Ramos (cell line): ENCODE results near the gene MRPL12.

Source experiments
- in situ Hi-C: fragments of 300-500 bp; cut with MboI; formaldehyde crosslinking; loops from one replicate; pipeline ENCODE4 v1.14.3; 2022; ENCODE audit warnings: low sequenced_read_pairs; ENCODE audit not compliant: unreplicated experiment

Gene MRPL12

DNA sequence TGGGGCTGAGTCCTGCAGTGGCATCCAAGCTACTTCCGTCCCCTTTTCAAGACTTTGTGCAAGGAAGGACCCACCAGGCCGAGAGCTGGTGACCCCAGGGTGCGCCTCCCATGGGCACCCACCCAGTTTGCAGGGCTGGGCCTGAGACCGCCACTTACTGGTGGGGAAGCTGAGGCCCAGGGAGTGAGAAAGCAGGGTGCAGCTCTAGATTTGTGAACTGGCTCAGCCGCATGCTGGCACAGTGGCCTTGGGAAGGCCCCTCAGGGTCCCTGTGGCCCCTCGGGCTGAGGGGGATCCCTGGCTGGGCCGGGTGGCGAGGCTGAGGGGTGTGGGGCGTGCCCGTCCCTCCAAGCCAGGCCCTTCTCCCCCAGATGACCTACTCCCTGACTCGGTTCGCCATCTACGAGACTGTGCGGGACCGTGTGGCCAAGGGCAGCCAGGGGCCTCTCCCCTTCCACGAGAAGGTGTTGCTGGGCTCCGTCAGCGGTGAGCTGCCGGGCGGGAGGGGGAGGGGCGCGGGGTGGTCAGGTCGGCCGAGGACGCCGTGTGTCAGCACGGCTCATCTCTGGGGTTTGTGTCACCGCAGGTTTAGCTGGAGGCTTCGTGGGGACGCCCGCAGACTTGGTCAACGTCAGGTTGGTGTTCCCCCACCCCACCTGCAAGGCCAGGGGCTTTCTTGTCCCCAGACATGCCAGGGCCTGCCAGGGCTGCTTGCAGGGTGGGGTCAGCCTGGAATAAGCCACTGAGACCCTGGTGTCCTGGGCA, 12.1 kb downstream of the MRPL12 start:
- in situ Hi-C loops = no loop called here

GRCh38 chr17:81715872-81716673, 12.9 kb downstream of the MRPL12 start:
- in situ Hi-C loops = no loop called here

DNA sequence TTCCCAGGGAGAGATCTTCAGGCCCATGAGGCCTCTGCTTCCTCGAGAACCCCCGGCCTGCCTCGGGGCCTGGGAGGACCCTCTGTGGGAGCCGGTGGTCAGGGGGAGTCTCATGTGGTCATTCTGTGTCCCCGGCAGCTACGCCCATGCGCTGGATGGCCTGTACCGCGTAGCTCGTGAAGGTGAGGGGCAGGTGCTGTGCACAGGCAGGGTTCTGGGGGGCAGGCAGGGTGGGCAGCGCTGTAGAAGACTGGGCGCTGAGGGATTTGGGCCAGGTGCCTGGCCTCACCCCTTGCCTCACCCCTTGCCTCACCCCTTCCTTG, 13.5 kb downstream of the MRPL12 start:
- in situ Hi-C loops = no loop called here

DNA sequence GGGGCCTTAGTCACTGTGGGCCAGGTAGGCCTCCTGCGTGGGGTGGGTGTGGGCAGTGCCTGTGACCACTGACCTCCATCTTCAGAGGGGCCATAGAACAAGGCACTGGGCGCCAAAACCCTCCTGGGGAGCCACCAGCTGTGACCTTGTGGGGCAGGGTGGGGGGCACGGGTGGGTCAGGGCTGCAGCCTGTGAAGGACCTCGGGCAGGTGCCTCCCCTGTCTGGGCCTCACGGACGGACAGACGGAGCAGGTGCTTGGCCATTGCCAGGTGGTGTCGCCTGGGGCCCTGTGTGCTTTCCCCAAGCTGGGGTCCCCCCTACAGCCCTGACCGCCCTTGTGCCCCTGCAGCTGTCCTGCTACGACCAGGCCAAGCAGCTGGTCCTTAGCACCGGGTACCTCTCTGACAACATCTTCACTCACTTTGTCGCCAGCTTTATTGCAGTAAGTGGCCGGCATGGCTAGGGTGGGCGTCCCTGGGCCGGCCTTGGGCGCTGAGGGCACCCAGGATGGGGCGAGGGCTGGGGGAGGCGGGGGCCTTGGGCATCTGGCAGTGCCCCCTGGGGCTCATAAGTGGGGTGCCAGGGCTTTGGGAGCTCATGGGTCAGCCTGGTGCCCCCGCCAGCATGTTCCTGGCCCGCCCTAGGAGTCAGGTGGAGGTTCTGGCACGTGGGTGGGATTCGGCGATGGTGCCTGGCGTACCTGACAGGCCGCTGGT, 14.0 kb downstream of the MRPL12 start:
- in situ Hi-C loops = no loop called here

- in situ Hi-C loops = no loop called here
These were observed 14.6 kb downstream of the MRPL12 start for GRCh38 chr17:81717766-81718089.

GRCh38 chr17:81719410-81720266, 16.5 kb downstream of the MRPL12 start:
- in situ Hi-C loops = no loop called here

DNA sequence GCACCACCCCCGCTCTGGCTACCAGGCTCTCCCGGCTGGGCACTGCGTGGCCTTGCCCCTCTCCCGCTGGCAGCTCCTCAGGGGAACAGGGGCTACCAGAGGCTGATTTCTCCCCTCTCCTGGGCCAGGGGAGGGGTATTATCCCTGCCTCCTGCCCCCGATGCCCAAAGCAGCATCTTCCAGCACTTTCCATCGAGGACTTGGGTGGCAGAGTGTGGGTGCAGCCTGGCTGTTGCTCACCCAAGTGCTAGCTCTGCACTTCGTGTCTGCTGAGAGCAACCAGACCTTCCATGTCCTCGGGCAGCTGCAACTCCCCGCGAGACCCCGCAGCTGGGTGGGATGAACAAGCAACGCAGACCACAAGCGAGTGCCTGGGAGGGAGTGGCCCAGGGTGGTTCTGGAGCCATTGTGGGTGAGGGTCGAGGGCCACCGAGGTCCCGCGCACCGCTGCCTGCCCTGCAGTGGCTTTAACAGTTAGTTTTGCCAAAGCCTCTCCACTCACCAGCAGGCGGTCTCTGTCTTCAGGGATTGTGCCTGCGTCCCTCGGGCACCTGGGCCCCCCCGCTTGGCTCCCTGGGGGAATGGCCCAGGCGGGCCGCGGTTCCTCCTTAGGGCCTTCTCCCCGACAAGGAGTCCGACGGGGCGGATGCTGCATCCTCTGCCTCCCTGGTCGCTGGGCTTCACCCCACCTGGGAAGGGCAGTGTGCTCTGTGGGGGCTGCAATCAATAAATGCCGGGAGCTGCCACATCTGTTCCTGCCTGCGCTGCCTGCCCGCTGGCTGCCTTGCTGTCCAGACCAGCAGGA, 17.3 kb downstream of the MRPL12 start:
- in situ Hi-C loops = no loop called here

DNA sequence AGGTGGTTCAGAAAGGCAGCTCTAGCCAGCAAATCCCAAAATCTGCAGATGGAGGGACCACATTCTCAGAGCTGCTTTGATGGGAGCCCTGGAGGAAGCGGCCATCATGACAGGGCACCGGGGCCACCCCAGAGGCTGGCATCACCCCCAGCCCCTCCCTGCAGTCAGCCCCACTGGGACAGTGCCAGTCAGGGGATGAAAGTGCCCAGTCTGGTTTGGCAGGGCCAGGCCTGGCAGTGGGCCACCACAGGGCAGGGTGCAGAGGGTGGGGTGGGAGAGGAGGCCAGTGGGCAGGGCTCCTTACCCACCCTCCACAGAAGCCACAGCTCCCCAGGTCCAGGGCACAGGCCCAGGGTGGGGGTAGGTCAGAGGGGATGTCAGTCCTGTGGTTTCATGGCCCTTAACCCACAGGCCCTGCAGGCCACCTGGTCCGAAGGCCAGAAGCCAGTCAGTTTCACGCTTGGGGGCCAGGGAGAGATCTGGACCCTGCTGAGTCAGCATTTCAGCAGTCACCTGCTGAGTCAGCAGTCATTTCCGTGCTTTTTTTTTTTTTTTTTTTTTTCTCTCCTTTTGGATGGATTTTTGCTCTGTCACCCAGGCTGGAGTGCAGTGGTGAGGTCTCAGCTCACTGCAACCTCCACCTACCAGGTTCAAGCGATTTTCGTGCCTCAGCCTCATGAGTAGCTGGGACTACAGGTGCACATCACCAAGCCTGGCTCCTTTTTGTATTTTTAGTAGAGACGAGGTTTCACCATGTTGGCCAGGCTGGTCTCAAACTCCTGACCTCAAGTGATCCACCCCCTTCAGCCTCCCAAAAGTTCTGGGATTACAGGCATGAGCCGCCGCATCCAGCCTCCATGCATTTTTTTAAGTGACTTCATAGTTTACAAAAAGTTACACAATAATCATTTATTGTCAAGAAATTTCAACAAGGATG, 19.3 kb downstream of the MRPL12 start:
- in situ Hi-C loops = no loop called here

- in situ Hi-C loops = no loop called here
These were observed 20.6 kb downstream of the MRPL12 start for GRCh38 chr17:81723651-81724209.

- in situ Hi-C loops = no loop called here
These were observed 22.3 kb downstream of the MRPL12 start for GRCh38 chr17:81725439-81725838.

DNA sequence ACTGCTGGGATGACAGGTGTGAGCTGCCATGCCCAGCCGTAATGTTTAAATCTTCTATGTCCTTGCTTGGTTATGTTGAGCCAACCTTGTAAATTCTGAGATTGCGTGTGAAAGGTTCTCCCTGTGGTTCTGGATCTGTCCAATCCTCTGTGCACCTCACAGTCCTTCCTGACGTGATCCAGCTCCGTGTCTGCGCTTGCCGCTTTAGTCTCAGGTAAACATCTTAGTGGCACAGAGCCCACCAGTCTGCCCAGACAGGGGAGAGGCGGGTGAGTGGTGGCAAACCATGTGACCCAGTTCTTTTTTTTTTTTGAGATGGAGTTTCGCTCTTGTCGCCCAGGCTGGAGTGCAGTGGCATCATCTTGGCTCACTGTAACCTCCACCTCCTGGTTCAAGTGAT, 22.8 kb downstream of the MRPL12 start:
- in situ Hi-C loops = no loop called here

DNA sequence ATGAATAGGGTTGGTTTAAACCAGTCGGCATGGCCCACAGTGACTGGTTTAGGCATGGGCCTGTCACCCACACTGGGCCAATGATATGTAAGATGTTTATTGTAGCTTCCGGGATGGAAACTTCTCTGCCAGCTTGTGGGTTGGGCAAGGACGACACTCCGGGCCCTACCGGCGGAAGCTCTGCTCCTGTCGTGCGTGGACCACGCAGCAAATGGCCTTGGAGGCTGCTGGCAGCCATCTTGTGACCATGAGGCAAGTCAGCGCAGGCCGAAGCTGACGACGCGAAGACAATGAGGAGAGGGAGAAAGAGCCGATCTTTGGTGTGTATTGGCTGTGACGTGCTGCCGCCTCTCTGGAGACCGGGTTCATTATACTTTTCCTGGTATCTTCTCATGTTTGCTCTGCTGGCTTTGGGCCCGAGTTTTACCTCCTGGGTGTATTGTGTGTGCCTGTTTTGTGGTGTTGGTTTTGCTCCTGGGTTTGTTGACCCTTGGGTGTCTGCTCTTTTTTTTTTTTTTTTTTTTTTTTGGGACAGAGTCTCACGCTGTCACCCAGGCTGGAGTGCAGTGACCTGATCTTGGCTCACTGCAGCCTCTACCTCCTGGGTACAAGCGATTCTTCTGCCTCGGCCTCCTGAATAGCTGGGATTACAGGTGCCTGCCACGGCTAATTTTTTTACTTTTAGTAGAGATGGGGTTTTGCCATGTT, 24.3 kb downstream of the MRPL12 start:
- in situ Hi-C loops = no loop called here

DNA sequence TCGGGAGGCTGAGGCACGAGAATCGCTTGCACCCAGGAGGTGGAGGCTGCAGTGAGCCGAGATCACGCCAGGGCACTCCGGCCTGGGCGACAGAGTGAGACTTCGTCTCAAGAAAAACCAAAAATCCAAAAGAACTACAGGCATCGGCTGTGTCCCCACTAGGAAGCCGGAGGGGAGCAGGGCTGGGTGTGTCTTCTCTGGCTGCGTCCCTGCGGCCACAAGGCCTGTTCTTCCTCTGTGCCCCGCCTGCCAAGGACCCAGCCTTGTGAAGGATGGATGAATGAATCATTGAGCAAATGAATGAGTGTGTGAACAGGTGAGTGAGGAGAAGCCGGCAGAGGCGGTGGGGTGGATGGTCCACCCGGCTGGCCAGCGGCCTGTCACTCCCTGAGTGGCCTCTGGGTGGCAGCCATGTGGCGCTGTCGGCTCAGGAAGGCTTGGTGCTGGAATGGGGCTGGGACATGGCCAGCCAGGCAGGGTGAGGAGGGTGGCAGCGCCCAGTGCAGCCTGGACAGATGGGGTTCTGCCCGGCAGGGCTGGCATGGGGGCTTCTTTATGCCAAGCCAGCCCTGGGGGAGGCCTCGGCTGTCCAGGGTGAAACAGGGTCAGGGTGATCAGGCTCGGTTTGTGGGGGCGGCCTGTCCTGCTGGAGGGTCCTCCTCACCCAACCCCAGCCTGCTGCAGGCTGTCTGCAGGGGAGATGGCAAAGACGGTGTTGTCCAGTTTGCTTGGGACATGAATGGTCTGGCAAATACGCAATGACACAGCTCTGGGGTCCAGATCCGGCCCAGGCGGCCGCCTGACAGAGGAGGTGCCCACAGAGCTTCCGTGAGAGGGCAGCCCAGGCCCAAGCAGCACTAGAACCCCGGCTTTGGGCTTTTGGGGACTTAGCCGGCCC, 30.6 kb downstream of the MRPL12 start:
- in situ Hi-C loops = no loop called here

DNA sequence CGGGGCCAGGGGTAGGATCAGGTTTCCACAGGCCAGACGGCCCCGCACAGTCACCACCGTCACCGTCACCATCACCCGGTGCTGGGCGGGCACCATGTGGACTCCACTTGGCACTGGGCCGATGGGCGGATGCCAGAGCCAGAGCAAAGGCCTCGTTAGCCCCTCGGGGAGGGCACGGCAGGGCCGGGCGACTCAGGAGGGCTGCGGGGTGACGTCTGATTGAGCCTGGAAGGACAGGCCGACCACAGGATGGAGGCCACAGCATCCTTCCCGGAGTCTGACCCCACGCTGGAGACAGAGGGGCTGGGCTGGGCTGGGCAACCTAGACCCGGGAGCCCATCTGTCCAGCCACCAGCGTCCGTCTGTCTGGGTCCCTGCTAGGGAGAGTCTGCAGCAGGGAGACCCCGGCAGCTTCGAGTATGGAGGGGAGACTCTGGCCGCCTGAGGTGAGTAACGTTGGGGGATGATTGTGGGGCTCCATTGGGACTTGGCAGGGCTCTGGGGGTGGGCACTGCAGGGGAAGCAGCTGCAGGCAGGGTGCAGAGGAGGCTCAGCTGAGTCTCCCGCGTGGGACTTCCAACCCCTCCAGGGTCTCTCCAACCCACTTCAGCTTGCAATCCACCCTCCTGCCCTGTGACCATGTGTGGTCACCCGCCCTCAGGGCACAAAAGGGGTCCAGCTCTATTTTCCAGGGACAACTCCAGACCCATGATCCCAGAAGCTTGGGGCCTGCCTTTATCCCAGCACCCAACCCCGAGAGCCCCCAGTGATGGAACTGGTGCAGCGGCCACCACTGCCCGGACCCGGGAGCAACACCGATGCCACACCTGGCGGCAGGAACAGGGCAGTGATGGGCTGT, 31.5 kb downstream of the MRPL12 start:
- in situ Hi-C loops = no loop called here

- in situ Hi-C loops = no loop called here
These were observed 32.3 kb downstream of the MRPL12 start for GRCh38 chr17:81735264-81736102.
